Measurements from ENCODE around the gene GZF1. TPM values are rescaled to one million over a fixed set of nuclear protein-coding genes. Genes with fewer than 3 reads are reported as not detected.

Gene GZF1
- total RNA-seq, 4 donors from 2014 or later = 4.9 to 23.3 (median 13.3) TPM

- DNase-seq = no peak
- WGBS, 2 donors (ENCODE audit: low coverage in 1 of 2) = 69 to 70% methylated on average over 1 of the region's 1 CpG
These were observed 52.7 kb downstream of the GZF1 start for GRCh38 chr20:23414526-23415188.

GRCh38 chr20:23415555-23415954 is 53.6 kb downstream of the GZF1 start:
- peaks cover 3 to 57% (median 9%) of the 10 kb centered on the region in 4 donors for H3K4me1 ChIP-seq
- in situ Hi-C loops (cut with MboI; ENCODE audit: low pct_ligation_motif_present in 1 of 4, low pct_unique_long_range_greater_than_20kb in 1 of 4, low sequenced_read_pairs in 3 of 4) (no loop called here), intact Hi-C loops (cut with DNase I; ENCODE audit: low total_unique reads) (loop anchor here (10.0 kb wide), 1 partner anchor 51 kb away; the partner anchor contains the start of gene GZF1)
- whole genome bisulfite sequencing, 2 donors (ENCODE audit: low coverage in 1 of 2) = 71 to 81% methylated on average over 4 to 5 of the region's 5 CpGs
- no peaks in the 10 kb centered on the region for H3K27me3 ChIP-seq
- no peaks in the 10 kb centered on the region for H3K9me3 ChIP-seq
- H3K27ac ChIP-seq = no peak overlapping the region
- TF ChIP-seq CTCF (IDR thresholded peaks at IDR 0.05) = no peak
- TF ChIP-seq POLR2AphosphoS5 (IDR thresholded peaks at IDR 0.05) = no peak
- TF ChIP-seq POLR2A (IDR thresholded peaks at IDR 0.05) = no peak
- TF ChIP-seq EP300 (IDR thresholded peaks at IDR 0.05; ENCODE audit: low read depth) = no peak
- H3K36me3 ChIP-seq = no peaks in the 10 kb centered on the region
- DNase-seq = no peak
- H3K4me3 ChIP-seq = no peak overlapping the region

More at GRCh38 chr20:23414526-23415188, 52.7 kb downstream of the GZF1 start:
- Histone ChIP-seq H3K27ac (no peak overlapping the region), H3K9me3 (no peaks in the 10 kb centered on the region), H3K36me3 (no peaks in the 10 kb centered on the region), H3K4me1 (peaks cover 2 to 51% (median 5%) of the 10 kb centered on the region in 4 donors), H3K4me3 (no peak overlapping the region), H3K27me3 (no peaks in the 10 kb centered on the region)
- TF ChIP-seq POLR2AphosphoS5 (IDR thresholded peaks at IDR 0.05) = no peak
- intact Hi-C loops (cut with DNase I; ENCODE audit: low total_unique reads) = loop anchor here (10.0 kb wide), 1 partner anchor 50 kb away; the partner anchor contains the start of gene GZF1
- in situ Hi-C loops (cut with MboI; ENCODE audit: low pct_ligation_motif_present in 1 of 4, low pct_unique_long_range_greater_than_20kb in 1 of 4, low sequenced_read_pairs in 3 of 4) = no loop called here

- H3K27ac ChIP-seq = no peak overlapping the region
- H3K4me1 ChIP-seq = peaks cover 3 to 57% (median 9%) of the 10 kb centered on the region in 4 donors
- H3K4me3 ChIP-seq = no peak overlapping the region
- DNase-seq = no peak
- no peaks in the 10 kb centered on the region for H3K36me3 ChIP-seq
- TF ChIP-seq EP300 (IDR thresholded peaks at IDR 0.05; ENCODE audit: low read depth) (no peak), CTCF (IDR thresholded peaks at IDR 0.05) (no peak), POLR2AphosphoS5 (IDR thresholded peaks at IDR 0.05) (no peak), POLR2A (IDR thresholded peaks at IDR 0.05) (no peak)
- intact Hi-C loops (cut with DNase I; ENCODE audit: low total_unique reads) (loop anchor here (10.0 kb wide), 1 partner anchor 51 kb away; the partner anchor contains the start of gene GZF1), in situ Hi-C loops (cut with MboI; ENCODE audit: low pct_ligation_motif_present in 1 of 4, low pct_unique_long_range_greater_than_20kb in 1 of 4, low sequenced_read_pairs in 3 of 4) (no loop called here)
- 42 to 63% methylated on average over 2 to 6 of the region's 6 CpGs for WGBS, 2 donors (ENCODE audit: low coverage in 1 of 2)
- no peaks in the 10 kb centered on the region for H3K9me3 ChIP-seq
- H3K27me3 ChIP-seq = no peaks in the 10 kb centered on the region
These were observed 54.1 kb downstream of the GZF1 start for GRCh38 chr20:23415959-23416583.

GRCh38 chr20:23417861-23418260 is 55.9 kb downstream of the GZF1 start:
- Histone ChIP-seq H3K4me1 (peaks cover 0 to 52% (median 10%) of the 10 kb centered on the region in 4 donors), H3K27me3 (no peaks in the 10 kb centered on the region), H3K9me3 (no peaks in the 10 kb centered on the region), H3K27ac (no peak overlapping the region), H3K4me3 (no peak overlapping the region), H3K36me3 (no peaks in the 10 kb centered on the region)
- TF ChIP-seq CTCF (IDR thresholded peaks at IDR 0.05) = no peak
- TF ChIP-seq EP300 (IDR thresholded peaks at IDR 0.05; ENCODE audit: low read depth) = no peak
- TF ChIP-seq POLR2AphosphoS5 (IDR thresholded peaks at IDR 0.05) = no peak
- no peak for TF ChIP-seq POLR2A (IDR thresholded peaks at IDR 0.05)
- no peak for DNase-seq
- in situ Hi-C loops (cut with MboI; ENCODE audit: low pct_ligation_motif_present in 1 of 4, low pct_unique_long_range_greater_than_20kb in 1 of 4, low sequenced_read_pairs in 3 of 4) (no loop called here), intact Hi-C loops (cut with DNase I; ENCODE audit: low total_unique reads) (loop anchor here (10.0 kb wide), 1 partner anchor 53 kb away; the partner anchor contains the start of gene GZF1)

Measured in transverse colon (tissue), 4 donors.